Measurements from ENCODE around the gene METTL2B.

Gene METTL2B

DNA sequence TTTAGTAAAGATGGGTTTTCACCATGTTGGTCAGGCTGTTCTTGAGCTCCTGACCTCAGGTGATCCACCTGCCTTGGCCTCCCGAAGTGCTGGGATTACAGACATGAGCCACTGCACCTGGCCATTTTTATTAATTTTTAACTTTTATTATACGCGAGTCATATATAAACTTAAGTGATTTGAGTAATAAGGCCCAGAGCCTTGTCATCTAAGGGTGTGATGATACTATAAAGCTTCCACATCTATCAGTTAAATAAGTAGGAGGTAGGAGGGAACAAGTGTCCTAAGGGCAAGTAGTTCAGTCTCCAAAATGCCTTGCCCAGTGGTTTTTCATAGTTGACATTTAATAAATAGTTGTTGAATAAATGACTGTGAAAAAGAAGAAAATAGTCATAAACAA is 34.2 kb upstream of the METTL2B start:
- DNase-seq = no peak
- Histone ChIP-seq H3K4me3 (ENCODE audit: insufficient read depth, low read depth, low read length, poor library complexity, severe bottlenecking) (no peak overlapping the region), H3K4me1 (ENCODE audit: control insufficient read depth, insufficient read depth, low read length, poor library complexity, severe bottlenecking) (no peaks in the 10 kb centered on the region)

DNA sequence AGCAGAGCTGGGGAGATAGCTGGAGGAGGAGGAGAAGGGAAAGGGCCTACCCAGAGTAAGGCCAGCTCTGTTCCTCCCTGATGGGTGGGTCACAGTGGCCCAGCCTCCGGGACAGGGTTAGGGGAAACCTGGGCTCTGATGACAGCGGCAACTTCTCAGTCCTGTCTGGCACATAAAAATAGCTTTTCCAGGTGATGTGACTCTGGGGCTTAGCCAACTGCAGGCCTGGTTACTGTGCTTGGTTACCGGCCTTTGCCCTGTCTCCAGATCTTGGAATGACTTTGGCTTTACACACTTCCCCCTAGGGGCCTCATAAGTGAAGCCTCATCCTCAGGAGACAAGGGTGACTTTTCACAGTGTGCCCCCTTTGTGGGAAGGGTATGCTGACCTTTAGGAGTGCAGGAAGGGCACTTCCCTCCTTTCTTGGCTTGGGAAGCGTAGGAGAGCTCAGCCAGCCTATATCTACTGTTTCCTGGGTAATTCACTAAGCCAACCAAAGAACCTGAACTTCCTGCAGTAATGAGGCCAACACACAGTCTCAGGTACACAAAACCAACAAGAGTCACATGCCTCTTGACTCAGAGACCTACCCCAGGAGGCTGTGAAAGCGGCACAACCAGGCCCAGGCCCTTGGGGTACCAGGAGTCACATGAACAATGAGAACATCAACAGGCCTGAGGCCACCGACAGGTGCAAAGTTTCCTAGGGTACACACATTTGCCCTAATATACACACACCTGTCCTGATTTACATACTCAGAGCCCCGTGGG is 32.5 kb upstream of the METTL2B start:
- Histone ChIP-seq H3K4me3 (ENCODE audit: insufficient read depth, low read depth, low read length, poor library complexity, severe bottlenecking) (no peak overlapping the region), H3K27ac (ENCODE audit: insufficient read depth, low read length, poor library complexity, severe bottlenecking) (no peak overlapping the region), H3K36me3 (ENCODE audit: control insufficient read depth, insufficient read depth, low read length) (no peaks in the 10 kb centered on the region), H3K9me3 (ENCODE audit: control insufficient read depth, low read length) (no peaks in the 10 kb centered on the region), H3K4me1 (ENCODE audit: control insufficient read depth, insufficient read depth, low read length, poor library complexity, severe bottlenecking) (no peaks in the 10 kb centered on the region), H3K27me3 (replicated peaks; ENCODE audit: control insufficient read depth, insufficient read depth, low read length, poor library complexity, severe bottlenecking) (no peaks in the 10 kb centered on the region)
- DNase-seq = no peak

More for the DNA sequence above, 34.2 kb upstream of the METTL2B start:
- no peak overlapping the region for H3K27ac ChIP-seq (ENCODE audit: insufficient read depth, low read length, poor library complexity, severe bottlenecking)
- no peaks in the 10 kb centered on the region for H3K36me3 ChIP-seq (ENCODE audit: control insufficient read depth, insufficient read depth, low read length)
- H3K9me3 ChIP-seq (ENCODE audit: control insufficient read depth, low read length) = no peaks in the 10 kb centered on the region
- H3K27me3 ChIP-seq (replicated peaks; ENCODE audit: control insufficient read depth, insufficient read depth, low read length, poor library complexity, severe bottlenecking) = no peaks in the 10 kb centered on the region

DNA sequence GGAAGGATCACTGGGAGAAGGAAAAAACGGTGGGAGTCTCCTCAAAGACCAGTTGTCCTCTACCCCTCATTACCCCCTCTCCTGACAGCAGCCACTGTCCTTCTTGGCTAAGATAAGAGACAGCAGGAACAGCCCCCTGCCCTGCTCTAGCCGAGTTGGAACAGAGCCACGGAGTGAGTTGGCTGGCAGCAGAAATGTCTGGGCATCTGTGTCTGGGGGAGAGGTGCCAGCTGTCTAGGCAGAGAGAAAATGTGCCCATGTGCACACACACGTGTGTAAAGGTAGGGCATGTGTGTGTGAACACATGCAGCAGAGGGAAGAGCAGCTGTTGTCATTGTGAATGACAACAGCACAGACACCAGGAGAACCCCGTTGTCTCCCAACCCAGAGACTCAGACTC is 30.2 kb upstream of the METTL2B start:
- no peaks in the 10 kb centered on the region for H3K9me3 ChIP-seq (ENCODE audit: control insufficient read depth, low read length)
- H3K27me3 ChIP-seq (replicated peaks; ENCODE audit: control insufficient read depth, insufficient read depth, low read length, poor library complexity, severe bottlenecking) = no peaks in the 10 kb centered on the region
- DNase-seq = no peak
- no peak overlapping the region for H3K27ac ChIP-seq (ENCODE audit: insufficient read depth, low read length, poor library complexity, severe bottlenecking)
- no peaks in the 10 kb centered on the region for H3K36me3 ChIP-seq (ENCODE audit: control insufficient read depth, insufficient read depth, low read length)
- no peaks in the 10 kb centered on the region for H3K4me1 ChIP-seq (ENCODE audit: control insufficient read depth, insufficient read depth, low read length, poor library complexity, severe bottlenecking)
- no peak overlapping the region for H3K4me3 ChIP-seq (ENCODE audit: insufficient read depth, low read depth, low read length, poor library complexity, severe bottlenecking)

DNA sequence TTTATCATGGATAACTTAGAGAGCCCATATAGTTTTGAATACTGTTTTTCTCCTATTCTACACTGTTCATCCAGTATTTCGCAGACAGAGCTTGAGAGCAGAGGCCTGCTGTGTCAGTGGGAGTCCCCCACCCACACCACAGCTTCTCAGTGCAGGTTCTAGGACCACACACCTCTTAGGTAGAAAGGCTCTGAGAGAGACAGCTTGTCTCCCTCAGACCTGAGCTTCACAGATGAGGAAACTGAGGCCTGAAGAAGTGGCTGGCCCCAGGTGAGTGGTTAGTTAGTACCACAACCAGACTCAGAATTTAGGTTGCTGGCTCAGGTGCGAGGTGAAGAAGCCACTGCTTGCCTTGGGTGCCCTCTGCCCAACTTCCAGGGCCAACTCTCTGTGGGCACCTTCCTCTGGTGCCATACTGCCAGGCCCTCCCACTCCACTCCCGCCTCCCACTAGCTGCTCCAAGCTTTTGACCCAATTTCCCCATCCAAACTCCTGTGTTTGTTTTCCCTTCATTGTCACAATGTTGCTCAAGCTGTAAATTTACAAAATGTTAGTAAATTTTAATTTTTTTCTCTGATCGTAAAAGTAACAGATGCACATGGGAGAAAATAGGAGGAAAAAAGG is 28.5 kb upstream of the METTL2B start:
- no peak overlapping the region for H3K27ac ChIP-seq (ENCODE audit: insufficient read depth, low read length, poor library complexity, severe bottlenecking)
- H3K36me3 ChIP-seq (ENCODE audit: control insufficient read depth, insufficient read depth, low read length) = no peaks in the 10 kb centered on the region
- no peaks in the 10 kb centered on the region for H3K4me1 ChIP-seq (ENCODE audit: control insufficient read depth, insufficient read depth, low read length, poor library complexity, severe bottlenecking)
- no peak overlapping the region for H3K4me3 ChIP-seq (ENCODE audit: insufficient read depth, low read depth, low read length, poor library complexity, severe bottlenecking)
- no peaks in the 10 kb centered on the region for H3K9me3 ChIP-seq (ENCODE audit: control insufficient read depth, low read length)
- no peaks in the 10 kb centered on the region for H3K27me3 ChIP-seq (replicated peaks; ENCODE audit: control insufficient read depth, insufficient read depth, low read length, poor library complexity, severe bottlenecking)
- DNase-seq = no peak

DNA sequence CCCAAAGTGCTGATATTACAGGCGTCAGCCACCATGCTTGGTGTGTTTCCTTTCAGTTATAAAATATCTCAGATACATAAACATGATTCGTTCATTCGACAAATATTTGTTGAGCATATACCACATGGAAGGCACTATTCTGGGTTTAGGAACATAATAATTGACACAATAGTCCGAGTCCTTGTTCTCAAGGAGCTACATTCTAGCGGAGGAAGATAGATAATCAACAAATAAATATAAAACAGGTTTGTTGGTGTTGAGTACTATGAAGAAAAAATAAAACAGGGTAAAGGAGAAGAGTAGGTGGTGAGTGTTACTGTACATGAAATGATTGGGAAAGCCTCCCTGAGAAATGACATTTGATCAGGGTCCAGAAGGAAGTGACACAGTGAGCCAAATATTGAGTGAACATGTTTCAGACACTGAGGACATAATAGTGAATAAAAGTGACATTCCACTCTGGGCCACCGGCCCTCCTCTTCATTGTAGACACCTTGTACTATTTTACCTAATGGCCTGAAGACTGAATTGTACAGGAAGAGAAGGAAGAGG is 27.7 kb upstream of the METTL2B start:
- no peak overlapping the region for H3K4me3 ChIP-seq (ENCODE audit: insufficient read depth, low read depth, low read length, poor library complexity, severe bottlenecking)
- H3K9me3 ChIP-seq (ENCODE audit: control insufficient read depth, low read length) = no peaks in the 10 kb centered on the region
- no peak for DNase-seq
- no peaks in the 10 kb centered on the region for H3K4me1 ChIP-seq (ENCODE audit: control insufficient read depth, insufficient read depth, low read length, poor library complexity, severe bottlenecking)
- no peak overlapping the region for H3K27ac ChIP-seq (ENCODE audit: insufficient read depth, low read length, poor library complexity, severe bottlenecking)
- H3K36me3 ChIP-seq (ENCODE audit: control insufficient read depth, insufficient read depth, low read length) = no peaks in the 10 kb centered on the region
- H3K27me3 ChIP-seq (replicated peaks; ENCODE audit: control insufficient read depth, insufficient read depth, low read length, poor library complexity, severe bottlenecking) = no peaks in the 10 kb centered on the region

GRCh38 chr7:128450409-128450808 is 26.1 kb upstream of the METTL2B start:
- H3K27ac ChIP-seq (ENCODE audit: insufficient read depth, low read length, poor library complexity, severe bottlenecking) = no peak overlapping the region
- peaks cover 5% of the 10 kb centered on the region for H3K4me1 ChIP-seq (ENCODE audit: control insufficient read depth, insufficient read depth, low read length, poor library complexity, severe bottlenecking)
- no peak for DNase-seq
- no peak overlapping the region for H3K4me3 ChIP-seq (ENCODE audit: insufficient read depth, low read depth, low read length, poor library complexity, severe bottlenecking)
- H3K36me3 ChIP-seq (ENCODE audit: control insufficient read depth, insufficient read depth, low read length) = no peaks in the 10 kb centered on the region
- no peaks in the 10 kb centered on the region for H3K9me3 ChIP-seq (ENCODE audit: control insufficient read depth, low read length)
- no peaks in the 10 kb centered on the region for H3K27me3 ChIP-seq (replicated peaks; ENCODE audit: control insufficient read depth, insufficient read depth, low read length, poor library complexity, severe bottlenecking)

DNA sequence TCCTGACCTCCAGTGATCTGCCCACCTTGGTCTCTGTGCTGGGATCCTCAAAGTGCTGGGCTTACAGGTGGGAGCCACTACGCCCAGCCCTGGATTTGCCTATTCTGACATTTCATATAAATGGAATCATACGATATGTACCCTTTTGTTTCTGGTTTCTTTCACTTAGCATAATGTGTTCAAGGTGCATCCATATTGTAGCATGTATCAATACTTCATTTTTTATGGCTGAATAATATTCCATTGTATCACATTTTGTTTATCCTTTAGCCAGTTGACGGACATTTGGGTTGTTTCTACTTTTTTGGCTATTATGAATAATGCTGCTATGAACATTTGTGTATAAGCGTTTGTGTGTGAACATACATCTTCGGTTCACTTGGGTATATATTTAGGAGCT is 25.6 kb upstream of the METTL2B start:
- DNase-seq = no peak
- Histone ChIP-seq H3K27ac (ENCODE audit: insufficient read depth, low read length, poor library complexity, severe bottlenecking) (no peak overlapping the region), H3K4me1 (ENCODE audit: control insufficient read depth, insufficient read depth, low read length, poor library complexity, severe bottlenecking) (peaks cover 6% of the 10 kb centered on the region), H3K36me3 (ENCODE audit: control insufficient read depth, insufficient read depth, low read length) (no peaks in the 10 kb centered on the region), H3K27me3 (replicated peaks; ENCODE audit: control insufficient read depth, insufficient read depth, low read length, poor library complexity, severe bottlenecking) (no peaks in the 10 kb centered on the region), H3K9me3 (ENCODE audit: control insufficient read depth, low read length) (no peaks in the 10 kb centered on the region), H3K4me3 (ENCODE audit: insufficient read depth, low read depth, low read length, poor library complexity, severe bottlenecking) (no peak overlapping the region)

DNA sequence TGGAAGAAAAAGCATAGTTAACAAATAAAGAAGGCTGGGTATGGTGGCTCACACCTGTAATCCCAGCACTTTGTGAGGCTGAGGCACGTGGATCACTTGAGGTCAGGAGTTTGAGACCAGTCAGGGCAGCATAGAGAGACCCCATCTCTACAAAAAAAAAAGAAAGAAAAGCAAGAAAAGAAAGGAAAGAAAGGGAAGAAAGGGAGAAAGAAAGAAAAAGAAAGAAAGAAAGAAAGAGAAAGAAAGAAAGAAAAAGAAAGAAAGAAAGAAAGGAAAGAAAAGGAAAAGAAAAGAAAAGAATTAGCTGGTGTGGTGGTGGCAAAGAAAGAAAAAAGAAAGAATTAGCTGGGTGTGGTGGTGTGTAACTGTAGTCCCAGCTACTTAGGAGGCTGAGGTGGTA is 24.0 kb upstream of the METTL2B start:
- Histone ChIP-seq H3K4me3 (ENCODE audit: insufficient read depth, low read depth, low read length, poor library complexity, severe bottlenecking) (no peak overlapping the region), H3K4me1 (ENCODE audit: control insufficient read depth, insufficient read depth, low read length, poor library complexity, severe bottlenecking) (peaks cover 10% of the 10 kb centered on the region), H3K27me3 (replicated peaks; ENCODE audit: control insufficient read depth, insufficient read depth, low read length, poor library complexity, severe bottlenecking) (no peaks in the 10 kb centered on the region), H3K36me3 (ENCODE audit: control insufficient read depth, insufficient read depth, low read length) (no peaks in the 10 kb centered on the region), H3K27ac (ENCODE audit: insufficient read depth, low read length, poor library complexity, severe bottlenecking) (no peak overlapping the region), H3K9me3 (ENCODE audit: control insufficient read depth, low read length) (no peaks in the 10 kb centered on the region)
- DNase-seq = no peak

GRCh38 chr7:128453836-128454804 is 22.4 kb upstream of the METTL2B start:
- H3K27ac ChIP-seq (ENCODE audit: insufficient read depth, low read length, poor library complexity, severe bottlenecking) = no peak overlapping the region

More at GRCh38 chr7:128453836-128454804, 22.4 kb upstream of the METTL2B start:
- no peaks in the 10 kb centered on the region for H3K9me3 ChIP-seq (ENCODE audit: control insufficient read depth, low read length)
- no peak overlapping the region for H3K4me3 ChIP-seq (ENCODE audit: insufficient read depth, low read depth, low read length, poor library complexity, severe bottlenecking)
- DNase-seq = no peak
- H3K4me1 ChIP-seq (ENCODE audit: control insufficient read depth, insufficient read depth, low read length, poor library complexity, severe bottlenecking) = peaks cover 13% of the 10 kb centered on the region
- H3K27me3 ChIP-seq (replicated peaks; ENCODE audit: control insufficient read depth, insufficient read depth, low read length, poor library complexity, severe bottlenecking) = no peaks in the 10 kb centered on the region
- H3K36me3 ChIP-seq (ENCODE audit: control insufficient read depth, insufficient read depth, low read length) = no peaks in the 10 kb centered on the region

All from effector memory CD4-positive, alpha-beta T cell (primary cell).